Stomach (tissue), 9 donors: ENCODE measurements around the gene PDGFRB. TPM values are rescaled to one million over a fixed set of nuclear protein-coding genes. Genes with fewer than 3 reads are reported as not detected.

Source experiments
- DNase-seq, 2 donors: peaks; one replicate each; pipeline versions ENCODE4 v3.0.0 to v3.0.0-alpha.2; 2013 to 2019
- H3K27ac ChIP-seq, 5 donors: fragments of 200-600 bp in 4 of 5; sonication (generic) in 4 of 5; one replicate each; pipeline ENCODE4 v1.5.1; 2013 to 2019; ENCODE audit warnings: mild to moderate bottlenecking in 1 of 5, moderate library complexity in 1 of 5
- H3K27me3 ChIP-seq, 3 donors: fragments of 200-600 bp; sonication (generic); one replicate each; pipeline ENCODE4 v1.5.1; 2017 to 2019; ENCODE audit warnings: mixed run types in 1 of 3
- H3K36me3 ChIP-seq, 4 donors: fragments of 200-600 bp; sonication (generic); 1 replicate in 3 of 4; 2 replicates in 1 of 4; pipeline ENCODE4 v1.5.1; 2016 to 2019
- H3K4me1 ChIP-seq, 4 donors: fragments of 200-600 bp; sonication (generic); one replicate each; pipeline ENCODE4 v1.5.1; 2016 to 2019
- H3K4me3 ChIP-seq, 4 donors: fragments of 200-600 bp; sonication (generic) in 3 of 4; one replicate each; pipeline ENCODE4 v1.5.1; 2016 to 2019; ENCODE audit warnings: mild to moderate bottlenecking in 1 of 4
- H3K9me3 ChIP-seq, 4 donors: fragments of 200-600 bp; sonication (generic); one replicate each; pipeline ENCODE4 v1.5.1; 2016 to 2019
- EP300 ChIP-seq: sonication (generic); formaldehyde crosslinking; IDR thresholded peaks from one replicate; pipeline ENCODE4 v1.6.1; 2017; ENCODE audit warnings: antibody characterized with exemption
- POLR2A ChIP-seq, 4 donors: fragments of 450-650 bp; IDR thresholded peaks; one replicate each; pipeline ENCODE4 v1.6.1; 2016; ENCODE audit warnings: antibody characterized with exemption in 4 of 4, control low read depth in 2 of 4, mild to moderate bottlenecking in 1 of 4, moderate library complexity in 1 of 4
- POLR2AphosphoS5 ChIP-seq, 3 donors: sonication (generic); formaldehyde crosslinking; IDR thresholded peaks; one replicate each; pipeline ENCODE4 v1.6.1; 2016; ENCODE audit warnings: antibody characterized with exemption in 3 of 3
- WGBS, 5 donors: extraction: QIAGEN DNeasy Blood & Tissue Kit in 3 of 5; methylation state at CpG; one replicate each; pipeline versions ENCODE4 v1.1.5 to v1.1.7; 2013 to 2018; 5-methylcytosine and 5-hydroxymethylcytosine counted together
- intact Hi-C: fragments of 100-400 bp; cut with DNase I; formaldehyde crosslinking; loops from one replicate; pipeline ENCODE4 v1.15.1; 2023; ENCODE audit warnings: low total_unique reads
- polyA plus RNA-seq, 3 donors: library from polyadenylated mRNA; stranded (reverse); fragments of 200-250 nt; gene quantifications; one replicate each; pipeline ENCODE4 v1.2.3, GENCODE V29; 2013
- total RNA-seq, 5 donors: library from RNA; depleted of rRNA; stranded (reverse); fragments of >200 nt; gene quantifications; one replicate each; pipeline versions ENCODE4 v1.1.0 to v1.2.3, GENCODE V29; 2014 to 2016
- TF ChIP-seq, protein P1 (sequence below), 7 experiments: fragments of 450-650 bp in 4 of 7; fragments of 200-600 bp in 3 of 7; sonication (generic) in 3 of 7; IDR thresholded peaks; one replicate each; pipeline ENCODE4 v1.5.1; 2016 to 2019; ENCODE audit warnings: antibody characterized with exemption in 7 of 7, control low read depth in 2 of 7, mild to moderate bottlenecking in 1 of 7
- donor health status: healthy with polysubstance abuse.
- donor health status: Bipolar disorder and iron deficiency.
- donor health status: healthy.

The PDGFRB gene
- total and polyA plus RNA-seq, 8 donors, result 4.7 to 71.2 (median 34.6) TPM

GRCh38 chr5:150182774-150183173 lies 27.1 kb upstream of the PDGFRB start:
- Histone ChIP-seq H3K9me3 (no peaks in the 10 kb centered on the region), H3K36me3 (no peaks in the 10 kb centered on the region), H3K4me3 (no peak overlapping the region), H3K4me1 (peaks cover 0 to 41% (median 13%) of the 10 kb centered on the region in 4 donors), H3K27ac (no peak overlapping the region), H3K27me3 (no peaks in the 10 kb centered on the region)
- intact Hi-C loops, result no loop called here
- no peak for DNase-seq
- WGBS, 5 donors, result 81 to 93% (median 89%) methylated on average over 10 of the region's 10 CpGs
- TF ChIP-seq EP300 (no peak), POLR2AphosphoS5 (IDR thresholded peaks at IDR 0.05) (no peak), POLR2A (IDR thresholded peaks at IDR 0.05) (no peak)
- TF ChIP-seq, protein P1, sequence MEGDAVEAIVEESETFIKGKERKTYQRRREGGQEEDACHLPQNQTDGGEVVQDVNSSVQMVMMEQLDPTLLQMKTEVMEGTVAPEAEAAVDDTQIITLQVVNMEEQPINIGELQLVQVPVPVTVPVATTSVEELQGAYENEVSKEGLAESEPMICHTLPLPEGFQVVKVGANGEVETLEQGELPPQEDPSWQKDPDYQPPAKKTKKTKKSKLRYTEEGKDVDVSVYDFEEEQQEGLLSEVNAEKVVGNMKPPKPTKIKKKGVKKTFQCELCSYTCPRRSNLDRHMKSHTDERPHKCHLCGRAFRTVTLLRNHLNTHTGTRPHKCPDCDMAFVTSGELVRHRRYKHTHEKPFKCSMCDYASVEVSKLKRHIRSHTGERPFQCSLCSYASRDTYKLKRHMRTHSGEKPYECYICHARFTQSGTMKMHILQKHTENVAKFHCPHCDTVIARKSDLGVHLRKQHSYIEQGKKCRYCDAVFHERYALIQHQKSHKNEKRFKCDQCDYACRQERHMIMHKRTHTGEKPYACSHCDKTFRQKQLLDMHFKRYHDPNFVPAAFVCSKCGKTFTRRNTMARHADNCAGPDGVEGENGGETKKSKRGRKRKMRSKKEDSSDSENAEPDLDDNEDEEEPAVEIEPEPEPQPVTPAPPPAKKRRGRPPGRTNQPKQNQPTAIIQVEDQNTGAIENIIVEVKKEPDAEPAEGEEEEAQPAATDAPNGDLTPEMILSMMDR (IDR thresholded peaks at IDR 0.05), result no peak

DNA sequence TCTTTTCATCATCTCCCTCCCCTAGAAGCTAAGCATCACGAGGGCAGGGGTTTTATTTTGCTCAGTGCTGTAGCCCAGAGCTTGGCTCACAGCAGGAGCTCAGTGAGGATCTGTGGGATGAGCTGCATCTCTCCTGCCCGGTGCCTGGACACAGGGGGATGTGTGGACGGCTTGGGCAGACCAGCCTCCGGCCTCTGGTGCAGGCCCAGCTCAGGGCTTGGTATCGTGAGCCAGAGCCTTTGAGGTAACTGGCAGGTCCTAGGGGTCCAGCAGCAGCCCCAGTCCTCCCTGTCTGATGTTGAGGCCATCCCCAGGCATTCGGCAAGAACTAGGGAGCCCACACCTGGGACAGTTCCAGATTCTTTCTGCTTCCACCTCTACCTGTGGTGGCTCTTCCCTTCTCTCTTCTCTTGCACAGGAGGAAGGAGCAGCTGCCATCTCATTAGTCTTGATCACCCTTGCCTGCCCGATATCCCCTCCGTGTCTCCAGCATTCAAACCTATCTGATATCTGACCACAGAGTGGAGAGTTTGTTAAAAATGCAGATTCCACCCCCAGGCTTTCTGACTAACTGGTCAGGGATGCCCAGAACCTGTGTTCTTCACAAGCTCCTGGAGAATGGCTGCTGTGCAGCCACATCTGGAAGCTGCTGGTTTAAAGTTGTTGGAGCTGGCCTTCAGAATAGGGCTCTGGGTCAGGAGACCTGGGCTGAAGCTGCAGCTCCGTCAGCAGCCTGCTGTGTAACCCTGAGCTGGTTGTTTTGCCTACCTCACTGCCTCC lies 26.3 kb upstream of the PDGFRB start:
- peak overlapping the region in 1 of 5 donors; percentile 75 for H3K27ac ChIP-seq
- intact Hi-C loops, result no loop called here
- 81 to 88% (median 84%) methylated on average over 8 to 9 of the region's 9 CpGs for WGBS, 5 donors
- H3K9me3 ChIP-seq, result no peaks in the 10 kb centered on the region
- DNase-seq, result no peak
- H3K27me3 ChIP-seq, result no peaks in the 10 kb centered on the region
- H3K4me3 ChIP-seq, result no peak overlapping the region
- H3K36me3 ChIP-seq, result no peaks in the 10 kb centered on the region
- peaks cover 0 to 41% (median 13%) of the 10 kb centered on the region in 4 donors for H3K4me1 ChIP-seq
- no peak for TF ChIP-seq POLR2AphosphoS5 (IDR thresholded peaks at IDR 0.05)
- no peak for TF ChIP-seq EP300
- TF ChIP-seq, protein P1 (IDR thresholded peaks at IDR 0.05), result no peak
- no peak for TF ChIP-seq POLR2A (IDR thresholded peaks at IDR 0.05)

DNA sequence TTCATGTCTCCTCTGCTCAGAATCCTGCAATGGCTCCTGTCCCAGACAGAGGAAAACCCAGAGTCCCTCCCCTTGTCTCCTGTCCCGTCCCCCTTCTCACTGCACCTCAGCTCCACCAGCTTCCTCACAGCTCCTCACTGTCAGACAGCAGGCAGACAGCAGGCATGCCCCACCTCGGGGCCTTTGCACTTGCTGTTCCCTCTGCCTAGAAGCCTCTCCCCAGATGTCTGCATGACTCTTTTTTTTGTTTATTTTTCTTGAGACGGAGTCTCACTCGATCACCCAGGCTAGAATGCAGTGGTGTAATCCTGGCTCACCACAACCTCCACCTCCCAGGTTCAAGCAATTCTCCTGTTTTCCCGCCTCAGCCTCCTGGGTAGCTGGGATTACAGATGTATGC lies 25.4 kb upstream of the PDGFRB start:
- Histone ChIP-seq H3K27me3 (no peaks in the 10 kb centered on the region), H3K4me1 (peaks cover 0 to 39% (median 13%) of the 10 kb centered on the region in 4 donors), H3K36me3 (no peaks in the 10 kb centered on the region), H3K9me3 (no peaks in the 10 kb centered on the region), H3K4me3 (no peak overlapping the region), H3K27ac (peak overlapping the region; percentile 29 to 77 (median 61))
- 58 to 72% (median 67%) methylated on average over 5 of the region's 5 CpGs for WGBS, 5 donors
- intact Hi-C loops, result no loop called here
- TF ChIP-seq POLR2AphosphoS5 (IDR thresholded peaks at IDR 0.05) (no peak), EP300 (no peak), POLR2A (IDR thresholded peaks at IDR 0.05) (no peak)
- TF ChIP-seq, protein P1 (IDR thresholded peaks at IDR 0.05), result no peak
- no peak for DNase-seq

- peak in 1 of 2 donors; percentile 68 for DNase-seq
- Histone ChIP-seq H3K27ac (peak overlapping the region; percentile 29 to 77 (median 61)), H3K4me1 (peaks cover 0 to 33% (median 12%) of the 10 kb centered on the region in 4 donors), H3K9me3 (no peaks in the 10 kb centered on the region), H3K4me3 (no peak overlapping the region), H3K36me3 (no peaks in the 10 kb centered on the region), H3K27me3 (no peaks in the 10 kb centered on the region)
- peak in 1 of 3 donors; percentile 48 for TF ChIP-seq POLR2AphosphoS5 (IDR thresholded peaks at IDR 0.05)
- no peak for TF ChIP-seq EP300
- WGBS, 5 donors, result 55 to 79% (median 70%) methylated on average over 17 to 18 of the region's 18 CpGs
- intact Hi-C loops, result no loop called here
These were observed 24.8 kb upstream of the PDGFRB start for GRCh38 chr5:150180241-150181026.
